GM06990 (cell line): ENCODE data around the gene CXXC4.

Source experiments
- DNase-seq: peaks from one replicate; pipeline ENCODE4 v3.0.0-alpha.2; 2011; ENCODE audit not compliant: insufficient read length; ENCODE audit errors: extremely low read depth
- H3K27me3 ChIP-seq: replicated peaks from 2 replicates; pipeline ENCODE4 v1.6.0; 2011; ENCODE audit warnings: low read length; ENCODE audit not compliant: control insufficient read depth, insufficient read depth
- H3K36me3 ChIP-seq: 2 replicates; pipeline ENCODE4 v1.5.1; 2011; ENCODE audit warnings: low read length; ENCODE audit not compliant: control insufficient read depth, insufficient read depth
- H3K4me3 ChIP-seq: replicated peaks from 2 replicates; pipeline ENCODE4 v1.5.1; 2011; ENCODE audit warnings: low read depth, mild to moderate bottlenecking, control low read depth, low read length
- TF ChIP-seq, protein P1 (sequence below): IDR thresholded peaks from 2 replicates; pipeline ENCODE4 v1.5.1; 2011; ENCODE audit warnings: low read length, control low read depth, mild to moderate bottlenecking, inconsistent platforms; ENCODE audit not compliant: insufficient read depth, poor library complexity, severe bottlenecking

The CXXC4 gene

DNA sequence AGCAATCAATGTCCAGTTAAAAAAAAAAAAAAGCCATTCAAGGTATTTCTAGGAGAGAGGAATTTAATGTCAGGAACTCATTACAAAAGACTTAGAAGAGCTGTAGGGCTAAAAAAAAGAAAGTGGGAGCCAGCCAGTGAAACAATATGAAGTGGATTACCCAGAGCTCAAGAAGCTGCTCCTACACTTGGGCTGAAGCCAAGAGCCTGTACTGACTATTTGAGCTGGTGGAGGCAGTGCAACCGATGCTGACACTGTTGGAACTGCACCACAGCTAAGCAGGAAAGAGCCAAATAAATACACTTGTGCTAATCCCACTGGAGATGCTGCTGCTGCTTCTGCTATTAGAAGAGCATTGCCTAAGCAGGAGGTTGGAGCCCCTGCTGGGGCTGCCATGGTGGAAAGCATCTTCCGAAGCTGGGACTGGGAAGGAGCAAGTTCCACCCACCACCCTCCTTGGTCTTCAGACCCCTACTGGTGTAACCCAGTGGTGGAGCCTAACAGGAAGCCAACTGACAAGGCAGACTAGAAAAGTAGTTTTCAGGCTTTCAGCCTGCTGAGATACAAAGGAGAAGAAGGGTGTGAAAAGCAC is 65.4 kb downstream of the CXXC4 start:
- DNase-seq = no peak
- H3K36me3 ChIP-seq = no peaks in the 10 kb centered on the region
- TF ChIP-seq, protein P1, sequence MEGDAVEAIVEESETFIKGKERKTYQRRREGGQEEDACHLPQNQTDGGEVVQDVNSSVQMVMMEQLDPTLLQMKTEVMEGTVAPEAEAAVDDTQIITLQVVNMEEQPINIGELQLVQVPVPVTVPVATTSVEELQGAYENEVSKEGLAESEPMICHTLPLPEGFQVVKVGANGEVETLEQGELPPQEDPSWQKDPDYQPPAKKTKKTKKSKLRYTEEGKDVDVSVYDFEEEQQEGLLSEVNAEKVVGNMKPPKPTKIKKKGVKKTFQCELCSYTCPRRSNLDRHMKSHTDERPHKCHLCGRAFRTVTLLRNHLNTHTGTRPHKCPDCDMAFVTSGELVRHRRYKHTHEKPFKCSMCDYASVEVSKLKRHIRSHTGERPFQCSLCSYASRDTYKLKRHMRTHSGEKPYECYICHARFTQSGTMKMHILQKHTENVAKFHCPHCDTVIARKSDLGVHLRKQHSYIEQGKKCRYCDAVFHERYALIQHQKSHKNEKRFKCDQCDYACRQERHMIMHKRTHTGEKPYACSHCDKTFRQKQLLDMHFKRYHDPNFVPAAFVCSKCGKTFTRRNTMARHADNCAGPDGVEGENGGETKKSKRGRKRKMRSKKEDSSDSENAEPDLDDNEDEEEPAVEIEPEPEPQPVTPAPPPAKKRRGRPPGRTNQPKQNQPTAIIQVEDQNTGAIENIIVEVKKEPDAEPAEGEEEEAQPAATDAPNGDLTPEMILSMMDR = no peak

DNA sequence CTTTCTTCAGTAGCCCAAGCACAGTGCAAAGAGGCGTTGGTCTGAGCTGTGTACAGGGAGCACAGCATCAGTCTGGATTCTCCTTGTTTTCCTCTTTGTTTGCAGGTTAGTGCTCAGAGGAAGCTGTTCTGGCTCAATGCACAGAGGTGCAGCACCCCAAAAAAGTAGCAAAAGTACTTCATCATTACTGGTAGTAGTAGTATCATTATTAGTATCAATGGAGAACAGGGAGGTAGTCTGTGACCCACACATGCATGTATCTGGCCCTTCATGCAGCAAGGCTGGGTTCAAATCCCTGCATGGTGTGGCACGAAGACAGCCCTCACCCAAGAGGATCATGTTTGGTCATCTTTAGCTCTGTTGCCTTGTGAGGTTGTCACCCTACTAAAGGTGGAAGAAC is 68.7 kb downstream of the CXXC4 start:
- Histone ChIP-seq H3K4me3 (no peak overlapping the region), H3K27me3 (no peaks in the 10 kb centered on the region), H3K36me3 (no peaks in the 10 kb centered on the region)
- no peak for DNase-seq
- TF ChIP-seq, protein P1 = no peak

More for the DNA sequence above, 65.4 kb downstream of the CXXC4 start:
- Histone ChIP-seq H3K4me3 (no peak overlapping the region), H3K27me3 (no peaks in the 10 kb centered on the region)

DNA sequence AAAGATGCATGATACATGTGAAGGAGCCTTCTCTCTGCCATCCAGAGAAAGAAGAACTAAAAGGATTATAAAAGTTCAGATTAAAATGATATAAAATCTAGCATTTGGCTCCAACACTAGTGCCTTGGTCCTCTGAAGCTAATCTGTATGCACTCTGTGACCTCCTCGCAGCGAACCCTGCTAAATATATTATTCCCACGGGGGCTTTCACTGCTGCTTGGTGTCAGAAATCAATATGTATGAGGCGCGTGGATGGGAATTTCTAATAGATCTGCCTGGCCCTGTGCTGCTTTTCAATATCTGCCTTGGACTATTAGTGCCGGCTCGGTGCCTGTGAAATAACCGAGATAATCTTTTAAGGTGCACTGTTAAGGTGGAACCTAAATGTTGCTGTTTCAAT is 69.7 kb downstream of the CXXC4 start:
- TF ChIP-seq, protein P1 = no peak
- no peaks in the 10 kb centered on the region for H3K27me3 ChIP-seq
- no peak for DNase-seq
- H3K36me3 ChIP-seq = no peaks in the 10 kb centered on the region
- H3K4me3 ChIP-seq = no peak overlapping the region

DNA sequence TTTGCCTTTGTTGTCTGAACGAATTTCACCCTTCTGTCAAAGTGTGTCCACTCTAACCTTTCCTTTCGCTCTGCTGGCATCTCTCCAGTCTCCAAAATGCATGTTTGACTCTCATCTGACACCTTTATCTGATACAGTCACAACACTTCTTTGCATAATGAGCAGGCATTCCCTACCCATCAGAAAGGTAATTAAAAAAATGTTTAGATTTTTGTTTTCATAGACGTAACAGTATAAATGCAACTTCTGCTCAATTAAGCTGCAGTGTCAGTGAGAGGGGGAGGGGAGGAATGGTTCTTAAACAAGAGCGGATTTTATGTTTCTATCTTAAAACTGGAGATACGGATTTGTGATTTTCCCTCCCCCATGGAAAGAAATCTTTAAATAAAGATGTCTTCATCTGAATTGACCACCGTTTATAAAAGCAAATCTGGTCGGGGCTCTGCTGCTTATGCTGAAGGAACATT is 70.2 kb downstream of the CXXC4 start:
- Histone ChIP-seq H3K27me3 (no peaks in the 10 kb centered on the region), H3K4me3 (no peak overlapping the region), H3K36me3 (no peaks in the 10 kb centered on the region)
- TF ChIP-seq, protein P1 = no peak
- DNase-seq = no peak

DNA sequence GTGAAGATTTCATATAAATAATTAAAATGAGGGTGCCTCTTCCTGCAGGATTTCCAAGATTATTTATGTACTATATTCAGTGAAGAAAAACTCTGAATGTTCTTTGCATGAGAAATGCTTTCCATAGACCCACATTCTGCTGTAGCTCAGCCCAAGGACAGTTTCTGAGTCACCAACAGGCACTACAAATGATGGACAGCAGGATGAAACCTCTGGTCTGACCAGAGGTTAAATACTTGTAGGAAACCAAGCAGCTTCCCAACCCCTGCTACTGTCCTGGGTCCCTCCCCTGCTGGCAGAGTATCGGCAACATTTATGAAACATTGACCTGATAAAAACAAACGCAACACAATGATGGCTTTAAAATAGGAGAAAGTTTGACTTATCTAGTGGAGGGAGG is 73.1 kb downstream of the CXXC4 start:
- no peak overlapping the region for H3K4me3 ChIP-seq
- no peaks in the 10 kb centered on the region for H3K27me3 ChIP-seq
- no peak for DNase-seq
- TF ChIP-seq, protein P1 = no peak
- no peaks in the 10 kb centered on the region for H3K36me3 ChIP-seq

DNA sequence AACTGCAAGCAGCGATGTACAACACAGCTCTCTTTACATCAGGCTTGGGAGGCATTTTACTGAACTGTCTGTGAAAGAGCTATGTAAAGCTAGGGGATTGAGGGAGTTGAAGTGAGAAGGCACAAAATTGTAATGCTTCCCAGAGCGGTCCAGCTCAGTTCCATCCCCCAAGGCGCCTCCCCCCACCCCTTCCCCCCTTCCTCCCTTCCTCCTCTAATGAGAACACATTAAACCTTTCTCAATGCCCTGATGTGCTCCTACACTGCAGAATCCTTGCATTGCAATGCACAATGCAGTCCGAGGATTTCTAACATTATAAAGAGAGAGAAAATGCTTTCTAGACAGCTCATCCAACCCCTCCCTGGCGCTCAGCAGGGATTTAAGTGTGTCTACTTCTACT is 73.9 kb downstream of the CXXC4 start:
- Histone ChIP-seq H3K27me3 (no peaks in the 10 kb centered on the region), H3K36me3 (no peaks in the 10 kb centered on the region), H3K4me3 (no peak overlapping the region)
- TF ChIP-seq, protein P1 = no peak
- DNase-seq = no peak
